ENCODE results near the gene GRPEL1.

GRPEL1 gene

GRCh38 chr4:7043284-7044136 lies 24.4 kb downstream of the GRPEL1 start, which contains the start of gene TADA2B:
Gene TADA2B, plus strand, starts transcription at chr4:7043372. Its CDS starts 208 bp downstream, at chr4:7043580.
- DNase-seq: peak; percentile 51

- peak; percentile 99 for DNase-seq
These were observed 25.2 kb downstream of the GRPEL1 start for GRCh38 chr4:7042503-7043283.

- no peak for DNase-seq
These were observed 25.9 kb downstream of the GRPEL1 start for GRCh38 chr4:7041801-7042502.

- DNase-seq: no peak
These were observed 26.6 kb downstream of the GRPEL1 start for GRCh38 chr4:7041246-7041645.

- no peak for DNase-seq
These were observed 27.1 kb downstream of the GRPEL1 start for GRCh38 chr4:7040765-7041164.

GRCh38 chr4:7037425-7037824 lies 30.4 kb downstream of the GRPEL1 start:
- DNase-seq: peak; percentile 42

GRCh38 chr4:7034262-7035081 lies 33.4 kb downstream of the GRPEL1 start:
- no peak for DNase-seq

- DNase-seq: no peak
These were observed 35.3 kb downstream of the GRPEL1 start for GRCh38 chr4:7032596-7032995.

- peak; percentile 78 for DNase-seq
These were observed 36.1 kb downstream of the GRPEL1 start for GRCh38 chr4:7031558-7032449.

GRCh38 chr4:7030856-7031255 lies 37.0 kb downstream of the GRPEL1 start:
- DNase-seq: no peak

- no peak for DNase-seq
These were observed 37.9 kb downstream of the GRPEL1 start for GRCh38 chr4:7029921-7030320.

GRCh38 chr4:7029212-7029611 lies 38.7 kb downstream of the GRPEL1 start:
- no peak for DNase-seq

GRCh38 chr4:7027913-7028312 lies 40.0 kb downstream of the GRPEL1 start:
- no peak for DNase-seq

GRCh38 chr4:7027284-7027683 lies 40.6 kb downstream of the GRPEL1 start:
- no peak for DNase-seq

- DNase-seq: no peak
These were observed 41.8 kb downstream of the GRPEL1 start for GRCh38 chr4:7026107-7026506.

- no peak for DNase-seq
These were observed 42.7 kb downstream of the GRPEL1 start for GRCh38 chr4:7025040-7025602.

- no peak for DNase-seq
These were observed 43.5 kb downstream of the GRPEL1 start for GRCh38 chr4:7024336-7024890.

GRCh38 chr4:7023901-7024300 lies 44.0 kb downstream of the GRPEL1 start:
- no peak for DNase-seq

- no peak for DNase-seq
These were observed 44.4 kb downstream of the GRPEL1 start for GRCh38 chr4:7023486-7023885.

- DNase-seq: no peak
These were observed 45.8 kb downstream of the GRPEL1 start for GRCh38 chr4:7021930-7022664.

Data from hematopoietic multipotent progenitor cell treated with erythropoietin and hydrocortisone succinate and interleukin-3 and kit ligand, for 4 days (in vitro differentiated cells).